Measurements from ENCODE around the gene FURIN.

Gene FURIN

GRCh38 chr15:90884719-90885431 is 16.5 kb downstream of the FURIN start:
- ChIA-PET POLR2A (interaction anchor here (0.5 kb wide), 1 partner anchor 17 kb away, joined by 3 read pairs; no protein-coding TSS in a partner anchor), CTCF (interaction anchor here (0.7 to 4.5 kb wide), 63 partner anchors 9 to 584 kb away, joined by 3 to 73 read pairs (median 5); partner anchors contain the start of genes BLM, FURIN, HDDC3 and MAN2A2)
- TF ChIP-seq CTCF (IDR thresholded peaks at IDR 0.05; ENCODE audit: control extremely low read depth, extremely low read depth, low read depth, missing control alignments): no peak
- no peak for DNase-seq (ENCODE audit: extremely low spot score)

- POLR2A ChIA-PET: interaction anchor here (0.5 kb wide), 1 partner anchor 18 kb away, joined by 3 read pairs; no protein-coding TSS in a partner anchor
- CTCF ChIA-PET: interaction anchor here (0.6 to 4.5 kb wide), 97 partner anchors 8 to 592 kb away, joined by 3 to 73 read pairs (median 4); partner anchors contain the start of genes BLM, FURIN, HDDC3 and MAN2A2
- peak; percentile 90 for TF ChIP-seq CTCF (IDR thresholded peaks at IDR 0.05; ENCODE audit: control extremely low read depth, extremely low read depth, low read depth, missing control alignments)
- DNase-seq (ENCODE audit: extremely low spot score): peak; percentile 80
These were observed 17.3 kb downstream of the FURIN start for GRCh38 chr15:90885432-90886290.

GRCh38 chr15:90886291-90886614 is 17.9 kb downstream of the FURIN start:
- ChIA-PET POLR2A (no interaction called here), CTCF (interaction anchor here (0.7 to 4.5 kb wide), 77 partner anchors 8 to 593 kb away, joined by 3 to 73 read pairs (median 5); partner anchors contain the start of genes BLM, FURIN, HDDC3 and MAN2A2)
- DNase-seq (ENCODE audit: extremely low spot score): no peak
- no peak for TF ChIP-seq CTCF (IDR thresholded peaks at IDR 0.05; ENCODE audit: control extremely low read depth, extremely low read depth, low read depth, missing control alignments)

- POLR2A ChIA-PET: no interaction called here
- CTCF ChIA-PET: interaction anchor here (0.9 to 4.5 kb wide), 28 partner anchors 9 to 594 kb away, joined by 3 to 73 read pairs (median 8); partner anchors contain the start of genes BLM, FURIN, HDDC3 and MAN2A2
- DNase-seq (ENCODE audit: extremely low spot score): no peak
- TF ChIP-seq CTCF (IDR thresholded peaks at IDR 0.05; ENCODE audit: control extremely low read depth, extremely low read depth, low read depth, missing control alignments): no peak
These were observed 18.7 kb downstream of the FURIN start for GRCh38 chr15:90887037-90887481.

- ChIA-PET CTCF (interaction anchor here (0.9 to 3.5 kb wide), 6 partner anchors 44 to 588 kb away, joined by 3 to 27 read pairs (median 4); partner anchors contain the start of genes HDDC3 and UNC45A), POLR2A (interaction anchor here (0.5 kb wide), 1 partner anchor 294 kb away, joined by 4 read pairs; no protein-coding TSS in a partner anchor)
- no peak for TF ChIP-seq CTCF (IDR thresholded peaks at IDR 0.05; ENCODE audit: control extremely low read depth, extremely low read depth, low read depth, missing control alignments)
- no peak for DNase-seq (ENCODE audit: extremely low spot score)
These were observed 20.9 kb downstream of the FURIN start for GRCh38 chr15:90889313-90889730.

Data from GM10248 (cell line).